HFF-Myc (cell line): Measurements from ENCODE around the gene SLC12A3.
A peak's percentile ranks its signal among the peaks of the same experiment; 100 is the strongest.

Experiments used
- DNase-seq: peaks from one replicate; pipeline ENCODE4 v3.0.0-alpha.2; 2011; ENCODE audit warnings: low read depth; ENCODE audit errors: extremely low read depth
- H3K4me3 ChIP-seq: replicated peaks from 2 replicates; pipeline ENCODE4 v1.5.1; 2011; ENCODE audit warnings: low read depth, mild to moderate bottlenecking, control low read depth, low read length
- CTCF ChIP-seq: IDR thresholded peaks from 2 replicates; pipeline ENCODE4 v1.5.1; 2012; ENCODE audit warnings: mild to moderate bottlenecking, low read depth, low read length, control low read depth; ENCODE audit errors: missing control alignments

The SLC12A3 gene

GRCh38 chr16:56847173-56847910 is 17.7 kb upstream of the SLC12A3 start:
- TF ChIP-seq CTCF, result no peak
- no peak for DNase-seq
- H3K4me3 ChIP-seq, result no peak overlapping the region

- no peak overlapping the region for H3K4me3 ChIP-seq
- peak; percentile 14 for DNase-seq
- TF ChIP-seq CTCF, result no peak
These were observed 16.7 kb upstream of the SLC12A3 start for GRCh38 chr16:56848029-56848936.

- no peak overlapping the region for H3K4me3 ChIP-seq
- no peak for TF ChIP-seq CTCF
- DNase-seq, result peak; percentile 36
These were observed 15.9 kb upstream of the SLC12A3 start for GRCh38 chr16:56848955-56849689.

GRCh38 chr16:56849690-56850680 is 15.0 kb upstream of the SLC12A3 start:
- DNase-seq, result no peak
- no peak for TF ChIP-seq CTCF
- H3K4me3 ChIP-seq, result no peak overlapping the region

- H3K4me3 ChIP-seq, result no peak overlapping the region
- peak; percentile 57 for TF ChIP-seq CTCF
- no peak for DNase-seq
These were observed 13.2 kb upstream of the SLC12A3 start for GRCh38 chr16:56851671-56852400.
